Tibial artery (tissue), 4 donors: ENCODE measurements around the gene KDM4B.

Source experiments
- DNase-seq, 2 donors: peaks; one replicate each; pipeline ENCODE4 v3.0.0-alpha.2; 2019
- H3K27ac ChIP-seq, 2 donors: fragments of 200-600 bp; sonication (generic) in 1 of 2; 1 replicate in 1 of 2; 2 replicates in 1 of 2; pipeline ENCODE4 v1.5.1; 2018 to 2019; ENCODE audit warnings: mild to moderate bottlenecking in 1 of 2
- H3K27me3 ChIP-seq, 2 donors: fragments of 200-600 bp; sonication (generic) in 1 of 2; one replicate each; pipeline versions ENCODE4 v1.5.1 to v1.6.0; 2016 to 2019
- H3K36me3 ChIP-seq, 3 donors: fragments of 200-600 bp; sonication (generic) in 2 of 3; one replicate each; pipeline ENCODE4 v1.5.1; 2016 to 2019; ENCODE audit warnings: mild to moderate bottlenecking in 2 of 3
- H3K4me1 ChIP-seq, 4 donors: fragments of 200-600 bp; sonication (generic) in 2 of 4; 1 replicate in 3 of 4; 2 replicates in 1 of 4; pipeline ENCODE4 v1.5.1; 2016 to 2019
- H3K4me3 ChIP-seq, 2 donors: fragments of 200-600 bp; sonication (generic) in 1 of 2; 1 replicate in 1 of 2; 2 replicates in 1 of 2; pipeline ENCODE4 v1.5.1; 2018 to 2019; ENCODE audit warnings: mild to moderate bottlenecking in 2 of 2
- H3K9me3 ChIP-seq, 3 donors: fragments of 200-600 bp; sonication (generic) in 1 of 3; one replicate each; pipeline ENCODE4 v1.5.1; 2016 to 2019
- intact Hi-C: fragments of 100-400 bp; cut with DNase I; formaldehyde crosslinking; loops from one replicate; pipeline ENCODE4 v1.15.0; 2023; ENCODE audit warnings: low total_unique reads
- TF ChIP-seq, protein P1 (sequence below), 2 experiments: fragments of 200-600 bp in 1 of 2; fragments of 450-650 bp in 1 of 2; IDR thresholded peaks; one replicate each; pipeline ENCODE4 v1.5.1; 2017 to 2019; ENCODE audit warnings: antibody characterized with exemption in 2 of 2, mild to moderate bottlenecking in 1 of 2, moderate library complexity in 1 of 2

KDM4B gene

DNA sequence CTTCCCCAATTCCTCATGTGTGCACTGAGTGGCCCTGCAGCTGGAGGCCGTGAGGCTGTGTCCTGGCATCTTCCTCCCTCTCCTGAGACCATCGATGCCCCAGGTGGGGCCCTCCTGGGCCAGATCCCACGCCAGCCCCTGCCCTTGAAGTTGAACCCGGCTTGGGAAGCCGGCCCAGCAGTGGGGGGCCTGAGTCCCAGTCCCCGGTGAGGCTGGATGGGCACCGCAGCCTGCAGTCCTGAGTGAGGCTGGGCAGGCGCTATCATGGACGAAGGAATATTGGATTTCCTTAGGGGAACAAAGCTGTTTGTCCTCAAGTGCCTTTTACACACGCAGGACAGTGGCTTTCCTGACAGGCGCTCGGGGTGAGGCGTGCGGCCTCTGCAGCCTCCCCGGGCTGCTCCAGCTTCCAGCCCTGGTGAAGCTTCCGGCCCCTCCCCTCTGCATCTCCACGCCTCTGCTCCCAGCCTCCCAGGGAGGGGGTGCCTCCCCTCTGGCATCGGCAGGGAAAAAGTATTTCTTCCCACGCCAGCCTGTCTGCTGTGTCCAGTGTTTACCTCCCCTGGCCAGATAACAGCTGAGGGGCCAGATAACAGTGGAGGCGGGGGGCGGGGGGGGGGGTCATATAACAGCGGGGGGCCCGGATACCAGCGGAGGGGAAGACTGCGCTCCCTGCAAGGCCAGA, 159.5 kb downstream of the KDM4B start:
- Histone ChIP-seq H3K9me3 (no peaks in the 10 kb centered on the region), H3K4me3 (peak overlapping the region in 1 of 2 donors; percentile 13), H3K27me3 (no peaks in the 10 kb centered on the region), H3K27ac (peak overlapping the region; percentile 17 to 55), H3K4me1 (peaks cover 0 to 39% (median 30%) of the 10 kb centered on the region in 4 donors), H3K36me3 (peaks cover 11 to 71% (median 21%) of the 10 kb centered on the region in 3 donors)
- TF ChIP-seq, protein P1, sequence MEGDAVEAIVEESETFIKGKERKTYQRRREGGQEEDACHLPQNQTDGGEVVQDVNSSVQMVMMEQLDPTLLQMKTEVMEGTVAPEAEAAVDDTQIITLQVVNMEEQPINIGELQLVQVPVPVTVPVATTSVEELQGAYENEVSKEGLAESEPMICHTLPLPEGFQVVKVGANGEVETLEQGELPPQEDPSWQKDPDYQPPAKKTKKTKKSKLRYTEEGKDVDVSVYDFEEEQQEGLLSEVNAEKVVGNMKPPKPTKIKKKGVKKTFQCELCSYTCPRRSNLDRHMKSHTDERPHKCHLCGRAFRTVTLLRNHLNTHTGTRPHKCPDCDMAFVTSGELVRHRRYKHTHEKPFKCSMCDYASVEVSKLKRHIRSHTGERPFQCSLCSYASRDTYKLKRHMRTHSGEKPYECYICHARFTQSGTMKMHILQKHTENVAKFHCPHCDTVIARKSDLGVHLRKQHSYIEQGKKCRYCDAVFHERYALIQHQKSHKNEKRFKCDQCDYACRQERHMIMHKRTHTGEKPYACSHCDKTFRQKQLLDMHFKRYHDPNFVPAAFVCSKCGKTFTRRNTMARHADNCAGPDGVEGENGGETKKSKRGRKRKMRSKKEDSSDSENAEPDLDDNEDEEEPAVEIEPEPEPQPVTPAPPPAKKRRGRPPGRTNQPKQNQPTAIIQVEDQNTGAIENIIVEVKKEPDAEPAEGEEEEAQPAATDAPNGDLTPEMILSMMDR (IDR thresholded peaks at IDR 0.05) = no peak
- intact Hi-C loops = loop anchor here (5.0 kb wide), 1 partner anchor 81 kb away; no protein-coding TSS in a partner anchor
- DNase-seq = peak; percentile 51 to 86

GRCh38 chr19:5128936-5129389, 160.1 kb downstream of the KDM4B start:
- H3K9me3 ChIP-seq = no peaks in the 10 kb centered on the region
- H3K4me1 ChIP-seq = peaks cover 0 to 39% (median 30%) of the 10 kb centered on the region in 4 donors
- TF ChIP-seq, protein P1 (IDR thresholded peaks at IDR 0.05) = no peak
- H3K36me3 ChIP-seq = peaks cover 15 to 72% (median 24%) of the 10 kb centered on the region in 3 donors
- peak overlapping the region; percentile 17 to 55 for H3K27ac ChIP-seq
- no peaks in the 10 kb centered on the region for H3K27me3 ChIP-seq
- intact Hi-C loops = loop anchor here (5.0 kb wide), 1 partner anchor 82 kb away; no protein-coding TSS in a partner anchor
- H3K4me3 ChIP-seq = peak overlapping the region in 1 of 2 donors; percentile 13
- DNase-seq = peak in 1 of 2 donors; percentile 79

- Histone ChIP-seq H3K4me3 (no peak overlapping the region), H3K27me3 (no peaks in the 10 kb centered on the region), H3K9me3 (no peaks in the 10 kb centered on the region), H3K27ac (peak overlapping the region in 1 of 2 donors; percentile 55), H3K4me1 (peaks cover 0 to 39% (median 30%) of the 10 kb centered on the region in 4 donors), H3K36me3 (peaks cover 22 to 72% (median 31%) of the 10 kb centered on the region in 3 donors)
- no peak for DNase-seq
- TF ChIP-seq, protein P1 (IDR thresholded peaks at IDR 0.05) = no peak
- intact Hi-C loops = loop anchor here (5.0 kb wide), 1 partner anchor 82 kb away; no protein-coding TSS in a partner anchor
Measured at GRCh38 chr19:5129691-5130090, 160.8 kb downstream of the KDM4B start.

GRCh38 chr19:5130371-5131030, 161.6 kb downstream of the KDM4B start:
- H3K4me3 ChIP-seq = no peak overlapping the region
- intact Hi-C loops = no loop called here
- peaks cover 23 to 74% (median 37%) of the 10 kb centered on the region in 3 donors for H3K36me3 ChIP-seq
- H3K4me1 ChIP-seq = peaks cover 0 to 37% (median 28%) of the 10 kb centered on the region in 4 donors
- no peak overlapping the region for H3K27ac ChIP-seq
- TF ChIP-seq, protein P1 (IDR thresholded peaks at IDR 0.05) = no peak
- H3K9me3 ChIP-seq = no peaks in the 10 kb centered on the region
- DNase-seq = no peak
- H3K27me3 ChIP-seq = no peaks in the 10 kb centered on the region

GRCh38 chr19:5131031-5131505, 162.2 kb downstream of the KDM4B start:
- no peaks in the 10 kb centered on the region for H3K27me3 ChIP-seq
- no peaks in the 10 kb centered on the region for H3K9me3 ChIP-seq
- intact Hi-C loops = no loop called here
- peaks cover 23 to 80% (median 43%) of the 10 kb centered on the region in 3 donors for H3K36me3 ChIP-seq
- H3K27ac ChIP-seq = no peak overlapping the region
- peaks cover 0 to 36% (median 24%) of the 10 kb centered on the region in 4 donors for H3K4me1 ChIP-seq
- TF ChIP-seq, protein P1 (IDR thresholded peaks at IDR 0.05) = no peak
- H3K4me3 ChIP-seq = no peak overlapping the region
- DNase-seq = no peak
